DMS114 treated with DMSO at 0.1 percent for 48 hours (cell line): ENCODE results near the gene ZNF177.
A peak's percentile ranks its signal among the peaks of the same experiment; 100 is the strongest.
"Not testable (repeated sequence)": the region's sequence is repeated elsewhere in the genome, so short reads cannot be mapped to it uniquely, and the experiment has no call there.

ENCODE experiments used
- DNase-seq: peaks from one replicate; lab custom pipeline; 2025; ENCODE audit not compliant: unreplicated experiment; lab: John Stamatoyannopoulos, UW

The ZNF177 gene

DNA sequence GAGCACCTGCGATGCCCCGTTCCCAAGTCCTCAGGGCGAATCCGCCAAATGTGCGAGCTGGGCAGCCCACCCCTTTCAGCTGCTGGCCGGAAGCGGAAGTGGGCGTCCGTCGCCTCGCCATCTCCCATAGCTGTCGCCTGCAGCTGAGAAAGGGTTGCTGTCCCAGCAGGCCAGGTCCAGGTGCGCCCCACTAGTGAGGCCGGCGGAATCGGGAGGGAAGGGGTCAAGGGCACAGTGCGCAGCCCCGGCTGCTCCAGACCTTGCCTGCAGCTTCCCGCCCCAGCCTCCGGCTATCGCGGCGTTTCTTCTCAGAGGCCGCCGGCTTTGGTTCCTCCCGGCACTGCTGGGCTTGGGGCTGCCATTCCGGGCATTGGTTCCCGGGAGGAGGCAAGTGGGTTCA, at the start of gene ZNF177:
TSS of gene ZNF177 (plus strand) at position 109 of the 400 bp plus-strand sequence. CDS start 15,299 bp downstream, outside the sequence.
- peak; percentile 12 for DNase-seq

DNA sequence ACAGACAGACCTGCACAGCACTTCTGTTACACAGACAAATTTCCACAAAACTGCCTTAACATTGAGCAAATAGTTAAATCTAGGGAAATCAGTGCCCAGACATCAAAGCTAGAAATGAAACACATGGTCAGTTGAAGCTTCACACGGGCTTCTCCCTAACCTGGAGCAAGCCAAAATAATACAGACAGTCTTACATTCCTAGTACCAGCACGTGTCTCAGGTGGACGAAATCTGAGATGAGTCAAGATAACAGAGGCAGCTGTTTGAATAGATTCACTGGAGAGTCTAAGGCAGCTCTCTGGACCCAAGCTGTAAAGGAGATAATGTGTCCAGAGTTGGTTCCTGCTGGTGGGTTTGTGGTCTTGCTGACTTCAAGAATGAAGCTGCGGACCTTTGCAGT, 49.1 kb upstream of the ZNF177 start:
- no peak for DNase-seq

DNA sequence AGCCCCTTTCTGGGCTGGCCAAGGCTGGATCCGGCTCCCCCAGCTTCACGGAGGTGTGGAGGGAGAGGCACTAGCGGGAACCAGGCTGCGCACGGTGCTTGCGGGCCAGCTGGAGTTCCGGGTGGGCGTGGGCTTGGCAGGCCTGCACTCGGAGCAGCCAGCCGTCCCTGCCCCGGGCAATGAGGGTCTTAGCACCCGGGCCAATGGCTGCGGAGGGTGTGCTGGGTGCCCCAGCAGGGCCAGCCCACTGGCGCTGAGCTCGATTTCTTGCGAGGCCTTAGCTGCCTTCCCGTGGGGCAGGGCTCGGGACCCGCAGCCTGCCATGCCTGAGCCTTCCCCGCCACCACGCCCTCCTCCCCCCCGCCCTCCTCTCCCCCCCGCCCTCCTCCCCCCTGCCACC, 41.5 kb upstream of the ZNF177 start:
- no peak for DNase-seq

DNA sequence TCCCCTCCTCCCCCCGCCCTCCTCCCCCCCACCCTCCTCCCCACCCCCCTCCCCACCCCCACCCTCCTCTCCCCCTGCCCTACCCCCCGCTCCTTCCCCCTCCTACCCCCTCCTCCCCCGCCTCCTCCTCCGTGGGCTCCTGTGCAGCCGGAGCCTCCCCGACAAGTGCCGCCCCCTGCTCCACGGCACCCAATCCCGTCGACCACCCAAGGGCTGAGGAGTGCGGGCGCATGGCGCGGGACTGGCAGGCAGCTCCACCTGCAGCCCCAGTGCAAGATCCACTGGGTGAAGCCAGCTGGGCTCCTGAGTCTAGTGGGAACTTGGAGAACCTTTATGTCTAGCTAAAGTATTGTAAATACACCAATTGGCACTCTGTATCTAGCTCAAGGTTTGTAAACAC, 41.1 kb upstream of the ZNF177 start:
- not testable (repeated sequence) for DNase-seq

DNA sequence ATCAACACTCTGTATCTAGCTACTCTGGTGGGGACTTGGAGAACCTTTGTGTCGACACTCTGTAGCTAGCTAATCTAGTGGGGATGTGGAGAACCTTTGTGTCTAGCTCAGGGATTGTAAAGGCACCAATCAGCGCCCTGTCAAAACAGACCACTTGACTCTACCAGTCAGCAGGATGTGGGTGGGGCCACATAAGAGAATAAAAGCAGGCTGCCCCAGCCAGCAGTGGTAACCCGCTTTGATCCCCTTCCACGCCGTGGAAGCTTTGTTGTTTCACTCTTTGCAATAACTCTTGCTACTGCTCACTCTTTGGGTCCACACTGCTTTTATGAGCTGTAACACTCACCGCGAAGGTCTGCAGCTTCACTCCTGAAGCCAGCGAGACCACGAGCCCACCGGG, 40.6 kb upstream of the ZNF177 start:
- DNase-seq, result not testable (repeated sequence)

DNA sequence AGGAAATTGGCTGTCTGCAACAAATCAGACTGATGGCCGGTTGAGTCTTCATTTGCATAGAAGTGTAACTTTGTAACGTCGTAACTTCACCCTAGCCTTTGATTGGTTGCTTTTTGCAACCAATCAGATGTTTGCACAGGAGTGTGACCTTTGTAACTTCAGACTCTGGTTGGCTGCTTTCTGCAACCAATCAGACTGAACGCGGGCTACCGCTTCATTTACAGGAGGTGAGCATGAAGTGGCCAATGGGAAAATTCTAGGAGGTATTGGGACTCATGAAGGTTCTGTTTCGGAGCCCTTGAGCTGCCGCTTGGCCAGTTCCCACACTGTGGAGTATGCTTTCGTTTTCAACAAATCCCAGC, 39.3 kb upstream of the ZNF177 start:
- DNase-seq, result peak; percentile 55

DNA sequence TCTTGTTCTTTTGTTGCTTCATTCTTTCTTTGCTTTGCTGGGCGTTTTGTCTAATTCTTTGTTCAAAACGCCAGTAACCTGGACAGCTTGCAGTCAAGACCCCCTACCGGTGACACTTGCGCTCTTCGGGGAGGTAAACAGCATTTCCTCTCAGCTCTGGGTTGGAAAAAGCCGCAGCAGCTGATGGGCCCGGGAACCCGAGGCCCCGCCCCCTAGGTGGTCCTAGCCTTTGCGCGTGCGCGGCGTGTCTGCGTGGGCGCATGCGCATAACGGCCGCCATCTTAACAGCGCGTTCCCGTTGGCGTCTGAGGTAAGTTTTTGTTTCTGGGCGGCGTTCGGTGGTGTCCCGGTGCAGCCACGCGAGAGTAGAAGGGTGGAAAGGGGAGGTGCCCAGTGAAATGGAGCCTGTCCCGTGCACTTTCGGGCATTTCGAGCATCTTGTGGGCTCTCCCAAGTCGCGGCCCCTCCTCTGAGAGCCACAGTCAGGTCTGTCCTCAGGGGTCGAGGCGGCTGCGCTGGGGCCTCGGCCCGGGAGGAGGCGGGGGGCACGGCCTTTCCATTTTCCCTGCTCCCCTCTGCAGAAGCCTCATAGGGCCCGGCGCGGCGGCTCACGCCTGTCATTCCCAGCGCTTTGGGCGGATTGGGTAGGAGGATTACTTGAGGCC, 38.8 kb upstream of the ZNF177 start, which contains the start of gene ZNF559:
TSS of gene ZNF559 (plus strand) at position 261 of the 665 bp plus-strand sequence. CDS start 14,371 bp downstream, outside the sequence.
- peak; percentile 91 for DNase-seq

DNA sequence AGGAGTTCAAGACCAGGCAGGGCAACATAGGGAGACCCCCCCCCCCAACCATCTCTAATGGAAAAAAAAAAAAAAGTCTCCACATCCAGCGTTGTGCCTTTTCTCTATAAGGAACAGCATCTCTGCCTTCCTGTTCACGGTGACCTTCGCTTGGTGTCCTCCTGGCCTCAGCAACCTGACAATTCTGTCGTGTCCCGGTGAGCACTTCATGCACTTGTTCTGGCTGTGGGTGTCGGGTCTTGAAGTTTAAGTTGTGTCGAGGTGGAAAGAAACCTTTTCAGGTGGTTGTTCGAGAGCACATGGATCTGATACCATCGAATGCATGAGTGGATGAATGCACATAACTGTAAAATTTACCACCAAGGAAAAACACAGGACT, 38.2 kb upstream of the ZNF177 start:
- DNase-seq, result no peak

DNA sequence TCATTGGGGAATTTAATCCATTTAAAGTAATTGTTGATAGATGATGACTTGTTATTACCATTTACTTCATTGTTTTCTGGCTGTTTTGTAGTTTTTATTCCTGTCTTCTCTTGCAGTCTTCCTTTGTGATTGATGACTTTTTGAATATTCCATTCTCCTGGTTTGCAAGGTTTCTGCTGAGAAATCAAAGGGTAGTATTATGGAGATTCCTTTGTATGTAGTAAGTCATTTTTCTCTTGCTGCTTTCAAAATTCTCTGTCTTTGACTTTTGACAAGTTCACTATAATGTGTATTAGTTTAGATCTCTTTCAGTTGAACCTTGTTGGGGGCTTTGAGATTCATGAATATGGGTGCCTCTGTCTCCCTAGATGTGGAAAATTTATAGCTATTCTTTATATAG, 32.8 kb upstream of the ZNF177 start:
- DNase-seq, result no peak

DNA sequence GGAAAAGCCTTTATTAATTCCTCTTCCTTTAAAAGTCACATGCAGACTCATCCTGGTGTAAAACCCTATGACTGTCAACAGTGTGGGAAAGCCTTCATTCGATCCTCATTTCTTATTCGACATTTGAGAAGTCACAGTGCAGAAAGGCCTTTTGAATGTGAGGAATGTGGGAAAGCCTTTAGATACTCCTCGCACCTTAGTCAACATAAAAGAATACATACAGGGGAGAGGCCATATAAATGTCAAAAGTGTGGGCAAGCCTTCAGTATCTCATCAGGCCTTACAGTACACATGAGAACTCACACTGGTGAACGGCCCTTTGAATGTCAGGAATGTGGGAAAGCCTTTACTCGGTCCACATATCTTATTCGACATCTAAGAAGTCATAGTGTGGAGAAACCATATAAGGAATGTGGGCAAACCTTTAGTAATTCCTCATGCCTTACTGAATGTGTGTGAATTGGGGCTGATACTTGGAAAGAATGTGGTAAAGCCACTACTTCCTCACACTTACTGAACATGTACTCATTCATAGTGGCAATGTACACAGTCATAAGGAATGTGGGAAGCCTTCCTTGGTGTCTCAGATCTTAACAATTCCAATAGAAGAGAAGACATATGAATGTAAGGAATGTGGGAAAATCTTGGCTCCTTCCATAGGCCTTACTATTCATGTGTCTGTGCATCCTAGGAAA, 20.1 kb upstream of the ZNF177 start:
- DNase-seq, result no peak

DNA sequence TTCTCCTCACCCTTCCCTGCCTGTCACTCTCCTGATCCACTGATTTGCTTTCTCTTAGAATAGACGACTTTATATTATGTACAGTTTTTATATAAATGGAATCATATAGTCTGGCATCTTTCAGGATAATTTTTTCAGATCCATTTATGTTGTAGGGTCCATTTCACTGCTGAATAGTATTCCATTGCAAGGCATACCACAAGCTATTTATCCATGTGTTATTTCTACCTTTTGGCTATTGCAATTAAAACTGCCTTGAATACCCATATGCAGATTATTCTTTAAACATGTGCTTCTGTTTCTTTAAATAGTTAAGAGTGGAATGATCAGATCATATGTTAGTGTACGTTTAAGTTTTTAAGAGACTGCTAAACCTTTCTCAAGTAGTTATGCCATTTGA, 17.8 kb upstream of the ZNF177 start:
- DNase-seq, result no peak

DNA sequence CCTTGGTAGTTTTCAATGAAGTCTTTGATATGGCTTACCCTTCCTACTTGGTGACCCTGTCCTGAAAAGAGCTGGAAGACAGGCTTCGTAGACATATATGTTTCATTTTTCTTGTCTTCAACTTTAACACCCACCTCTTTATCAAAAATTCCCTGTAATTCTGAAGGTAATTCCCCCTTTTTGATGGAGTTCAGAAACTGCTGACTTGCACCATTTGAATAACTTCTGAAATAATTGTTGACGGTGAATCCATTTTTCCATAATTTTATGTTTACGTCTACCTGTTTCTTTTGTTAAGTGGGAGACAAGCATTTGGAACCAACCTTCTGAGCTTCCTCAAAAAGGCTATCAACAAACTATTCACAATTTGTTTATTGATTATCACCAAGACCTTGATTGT, 14.6 kb upstream of the ZNF177 start:
- DNase-seq, result no peak

DNA sequence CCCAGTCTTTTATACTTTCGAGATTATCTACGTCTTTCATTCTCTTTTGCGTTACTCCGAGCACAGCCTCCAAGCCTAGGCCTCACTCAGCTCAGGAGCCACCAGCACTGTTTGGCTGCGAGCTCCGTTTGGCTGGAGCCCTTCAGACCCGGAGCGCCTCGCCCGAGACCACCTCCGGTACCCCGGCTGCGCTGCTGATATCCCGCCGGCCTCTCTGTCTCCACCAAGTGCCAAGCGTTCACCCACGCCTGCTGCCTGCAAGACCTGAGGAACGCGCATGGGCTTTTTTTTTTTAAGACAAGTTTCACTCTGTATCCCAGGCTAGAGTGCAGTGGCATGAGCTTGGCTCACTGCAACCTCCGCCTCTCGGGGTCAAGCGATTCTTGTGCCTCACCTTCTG, 14.1 kb upstream of the ZNF177 start:
- no peak for DNase-seq

DNA sequence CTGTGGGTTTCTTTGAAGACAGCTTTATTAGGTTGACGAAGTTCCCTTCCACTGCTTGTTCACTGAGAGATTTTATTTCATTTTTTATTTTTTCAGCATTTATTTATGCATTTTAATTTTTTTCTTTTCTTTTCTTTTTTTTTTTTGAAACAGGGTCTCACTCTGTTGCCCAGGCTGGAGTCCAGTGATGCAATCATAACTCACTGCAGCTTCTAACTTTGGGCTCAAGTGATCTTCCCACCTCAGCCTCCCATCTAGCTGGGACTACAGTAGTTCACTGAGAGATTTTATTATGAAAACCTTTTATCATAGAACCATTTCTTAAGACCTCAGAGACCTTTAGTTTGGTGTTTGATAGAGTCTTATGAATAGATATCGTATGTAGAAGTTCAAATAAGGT, 10.3 kb upstream of the ZNF177 start:
- no peak for DNase-seq

DNA sequence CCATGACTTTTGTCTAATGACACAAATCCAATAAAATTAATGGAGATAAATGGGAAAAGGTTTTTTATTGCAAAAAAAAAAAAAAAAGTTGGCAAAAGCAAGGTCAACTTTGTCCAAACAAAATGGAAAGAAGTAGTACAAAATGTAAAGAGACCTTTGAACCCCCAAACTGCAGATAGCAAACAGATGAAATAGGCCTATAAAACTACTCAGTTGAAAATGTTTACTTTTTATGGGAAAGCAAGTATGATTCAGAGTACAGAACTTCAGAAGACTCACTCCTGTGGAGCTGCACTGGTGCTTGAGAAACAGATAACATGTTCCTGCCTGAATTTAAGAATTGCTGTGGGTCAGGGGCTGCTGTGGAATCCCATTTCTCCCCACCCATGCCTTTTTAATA, 9.8 kb upstream of the ZNF177 start:
- no peak for DNase-seq

DNA sequence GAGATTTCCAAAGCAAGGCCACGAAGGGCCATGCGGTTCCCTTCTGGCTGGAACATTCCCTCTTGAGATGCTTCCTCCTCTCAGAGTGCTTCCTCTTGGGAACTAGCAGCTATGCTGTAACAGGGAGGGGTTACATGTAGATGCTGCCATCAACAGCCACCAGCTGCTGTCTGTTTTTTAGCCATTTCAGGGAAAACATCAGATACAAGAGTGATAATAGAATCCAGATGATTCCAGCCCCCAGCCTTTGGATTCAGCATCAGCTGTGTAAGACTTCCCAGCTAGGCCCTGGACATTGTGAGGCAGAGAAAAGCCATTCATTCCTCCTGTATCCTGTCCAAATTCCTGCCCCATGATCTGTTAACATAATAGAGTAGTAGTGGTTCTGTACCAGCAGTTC, 8.2 kb upstream of the ZNF177 start:
- no peak for DNase-seq

DNA sequence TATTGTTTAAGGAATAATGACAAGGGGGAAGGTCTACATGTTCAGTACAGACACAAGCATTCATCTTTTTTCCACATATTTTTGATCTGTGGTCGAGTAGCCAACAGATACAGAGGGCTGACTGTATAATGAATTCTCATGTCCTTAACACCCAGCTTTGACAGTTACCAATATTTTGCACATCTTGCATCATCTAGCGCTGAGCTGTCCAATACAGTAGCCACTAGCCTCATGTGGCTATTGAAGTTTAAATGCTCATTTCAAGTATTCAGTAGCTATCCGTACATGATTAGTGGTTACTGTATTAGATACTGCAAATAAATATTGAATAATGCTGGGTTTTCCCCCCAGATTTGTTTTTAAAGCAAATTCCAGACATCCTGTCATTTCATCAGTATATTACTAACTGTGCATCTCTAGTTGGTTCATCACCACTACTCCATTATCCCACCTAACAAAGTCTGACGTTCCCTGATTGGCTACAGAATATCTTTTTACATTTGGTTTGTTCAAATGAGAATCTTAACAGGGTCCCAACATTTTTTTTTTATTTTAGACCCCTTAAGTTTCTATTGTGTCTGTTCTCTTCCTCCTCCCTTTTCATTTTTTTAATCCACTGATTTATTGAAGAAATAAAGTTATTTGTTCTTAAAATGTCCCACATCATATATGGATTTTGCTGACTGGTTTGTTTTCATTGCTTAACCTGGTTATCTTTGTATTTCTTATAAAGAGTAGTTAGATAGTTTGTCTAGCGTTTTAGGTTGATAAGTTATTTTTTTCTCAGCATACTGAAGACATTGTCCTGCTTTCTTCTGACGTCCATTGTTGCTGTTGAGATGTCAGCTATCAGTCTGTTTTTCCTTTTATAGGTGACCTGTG, 8.2 kb downstream of the ZNF177 start:
- DNase-seq, result no peak

DNA sequence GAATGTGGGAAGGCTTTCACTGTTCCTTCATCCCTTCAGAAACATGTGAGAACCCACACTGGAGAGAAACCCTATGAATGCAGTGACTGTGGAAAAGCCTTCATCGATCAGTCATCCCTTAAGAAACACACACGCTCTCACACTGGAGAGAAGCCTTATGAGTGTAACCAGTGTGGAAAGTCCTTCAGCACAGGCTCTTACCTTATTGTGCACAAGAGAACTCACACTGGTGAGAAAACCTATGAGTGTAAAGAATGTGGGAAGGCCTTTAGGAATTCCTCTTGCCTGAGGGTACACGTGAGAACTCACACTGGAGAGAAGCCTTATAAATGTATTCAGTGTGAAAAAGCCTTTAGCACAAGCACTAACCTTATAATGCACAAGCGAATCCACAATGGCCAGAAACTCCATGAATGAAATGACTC, 18.6 kb downstream of the ZNF177 start:
- DNase-seq, result no peak

DNA sequence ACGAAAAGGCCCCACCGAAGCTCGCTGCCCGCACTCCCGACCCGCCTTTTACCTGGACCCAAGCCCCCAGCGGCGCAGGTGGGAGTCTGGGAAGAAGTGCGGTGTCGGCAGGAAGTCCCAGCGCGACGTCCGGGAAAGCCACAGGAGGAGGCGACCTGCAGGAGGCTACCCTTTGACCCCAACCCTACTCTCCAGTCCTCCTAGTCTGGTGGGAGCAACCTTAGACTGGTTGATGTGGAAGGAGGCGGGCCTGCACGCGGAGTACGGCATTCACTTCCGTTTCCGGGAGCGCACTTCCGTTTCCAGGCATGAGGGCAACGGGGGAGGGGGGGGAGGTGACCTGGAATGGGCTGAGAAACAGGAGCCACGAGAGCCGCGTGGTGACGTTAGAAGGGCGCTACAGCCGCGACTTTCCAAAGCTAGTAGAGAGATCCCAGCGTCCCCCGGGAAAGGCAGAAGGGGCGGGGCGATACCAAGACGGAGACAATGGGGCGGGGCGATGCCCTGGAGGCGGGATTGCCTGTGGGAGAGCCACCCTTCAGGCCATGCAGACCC, 44.1 kb downstream of the ZNF177 start:
- DNase-seq, result peak; percentile 30

DNA sequence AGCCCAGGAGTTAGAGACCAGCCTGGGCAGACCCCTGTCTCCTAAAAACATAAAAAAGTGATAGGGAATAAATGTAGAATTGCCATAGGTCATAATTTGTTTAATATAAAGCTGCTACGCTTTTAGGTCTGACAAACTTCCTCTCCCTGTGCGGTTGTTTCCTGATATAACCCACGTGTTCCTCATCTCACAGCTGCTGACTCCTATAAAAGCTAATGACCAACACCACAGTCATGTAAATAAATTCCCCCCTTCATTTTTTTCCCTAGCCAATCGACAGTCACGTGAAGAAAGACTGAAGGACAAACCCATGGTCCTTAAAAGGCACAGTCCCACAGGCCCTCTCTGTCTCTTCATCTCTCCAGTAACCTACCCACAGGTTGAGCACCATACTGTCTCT, 45.0 kb downstream of the ZNF177 start:
- DNase-seq, result no peak

DNA sequence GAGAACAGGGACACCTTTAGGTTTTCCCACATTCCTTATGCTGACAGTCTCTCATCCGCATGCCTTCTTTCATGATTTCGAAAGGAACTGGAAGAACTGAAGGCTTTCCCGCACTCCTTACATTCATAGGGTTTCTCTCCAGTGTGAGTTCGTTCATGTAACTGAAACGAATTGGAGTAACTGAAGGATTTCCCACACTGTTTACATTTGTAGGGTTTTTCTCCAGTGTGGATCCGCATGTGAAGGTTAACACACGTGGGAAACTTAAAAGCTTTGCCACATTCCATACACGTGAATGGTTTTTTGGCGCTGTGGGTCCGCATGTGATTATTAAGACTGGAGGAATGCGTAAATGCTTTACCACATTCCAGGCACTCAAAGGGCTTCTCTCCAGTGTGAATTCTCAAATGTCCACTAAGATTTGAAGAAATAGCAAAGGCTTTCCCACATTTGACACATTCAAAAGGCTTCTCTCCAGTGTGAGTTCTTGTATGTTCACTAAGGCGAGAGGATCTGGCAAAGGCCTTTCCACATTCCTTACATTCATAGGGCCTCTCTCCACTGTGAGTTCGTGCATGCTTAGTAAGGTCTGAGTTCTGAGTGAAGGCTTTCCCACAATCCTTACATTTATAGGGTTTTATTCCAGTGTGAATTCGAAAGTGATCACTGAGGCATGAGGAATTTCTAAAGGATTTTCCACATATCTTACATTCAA, 50.6 kb downstream of the ZNF177 start:
- DNase-seq, result no peak
